Activated T-cell treated with anti-CD3 and anti-CD28 coated beads, Interleukin-2, amount 50 U/mL, for 4 hours (primary cell): ENCODE measurements around the gene FAM184B. TPM values are rescaled to one million over a fixed set of nuclear protein-coding genes. Genes with fewer than 3 reads are reported as not detected.

Source experiments
- ATAC-seq, 2 donors: fragments of 200-7000 bp; cut with Tn5 transposase; one replicate each; pipeline ENCODE4 v1.10.0; 2021
- DNase-seq: peaks from one replicate; pipeline ENCODE4 v3.0.0-alpha.2; 2020
- H3K27me3 Mint-ChIP-seq: one replicate; pipeline ENCODE4 v1.8.0; 2021; ENCODE audit warnings: low read depth, mixed read lengths
- H3K36me3 Mint-ChIP-seq: one replicate; pipeline ENCODE4 v1.8.0; 2022; ENCODE audit warnings: mixed read lengths; ENCODE audit not compliant: insufficient read depth
- H3K4me1 Mint-ChIP-seq: one replicate; pipeline ENCODE4 v1.8.0; 2021; ENCODE audit warnings: low read depth, mixed read lengths
- H3K4me3 Mint-ChIP-seq: one replicate; pipeline ENCODE4 v1.8.0; 2021; ENCODE audit warnings: mild to moderate bottlenecking, moderate library complexity, mixed read lengths
- H3K9me3 Mint-ChIP-seq: one replicate; pipeline ENCODE4 v1.8.0; 2021; ENCODE audit warnings: mixed read lengths
- total RNA-seq, 3 donors: library from RNA; stranded (reverse); gene quantifications; one replicate each; pipeline ENCODE4 v1.2.1, GENCODE V29; 2021

FAM184B gene
- total RNA-seq, 3 donors from 2014 or later: 0.03 TPM; not detected in 1

DNA sequence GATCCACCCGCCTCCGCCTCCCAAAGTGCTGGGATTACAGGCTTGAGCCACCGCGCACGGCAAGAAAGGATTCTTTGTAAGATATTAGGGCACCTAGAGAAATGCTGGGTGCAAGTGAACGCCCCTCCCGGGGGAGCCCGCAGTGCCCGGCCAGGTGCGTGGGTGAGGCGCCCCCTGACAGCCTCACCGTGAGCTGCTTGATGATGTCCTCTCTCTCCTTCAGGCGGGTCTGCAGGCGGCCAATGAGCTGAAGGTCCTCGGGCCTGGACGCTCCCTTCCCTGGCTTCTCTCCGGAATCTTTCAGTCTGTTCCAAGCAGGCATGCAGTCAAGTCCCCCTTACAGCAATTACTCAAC, 145.1 kb downstream of the FAM184B start:
- Mint-ChIP-seq H3K4me3 (no peak overlapping the region), H3K9me3 (no peaks in the 10 kb centered on the region), H3K36me3 (peaks cover 15% of the 10 kb centered on the region), H3K4me1 (no peaks in the 10 kb centered on the region), H3K27me3 (no peaks in the 10 kb centered on the region)
- ATAC-seq: no peak
- DNase-seq: no peak

DNA sequence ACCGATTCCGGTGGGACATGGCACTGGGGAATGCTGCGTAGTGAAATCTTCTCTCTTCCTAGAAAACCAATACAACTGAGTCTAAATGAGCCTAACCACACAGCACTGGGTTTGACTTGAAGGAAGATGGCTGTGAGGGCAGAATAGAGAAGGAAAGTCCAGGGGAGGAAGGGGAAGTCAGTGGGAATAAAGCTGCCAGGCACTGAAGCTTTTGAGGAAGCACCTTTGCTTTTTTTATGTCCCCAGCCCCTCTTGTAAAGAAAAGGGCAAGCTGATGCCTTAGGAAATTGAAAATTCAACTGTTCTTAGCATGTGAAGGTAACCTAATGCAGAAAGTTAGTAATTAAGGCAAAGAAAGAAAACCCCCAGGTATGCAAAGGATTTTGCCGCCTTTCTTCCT, 146.4 kb downstream of the FAM184B start:
- ATAC-seq (no peak), DNase-seq (no peak)
- H3K4me1 Mint-ChIP-seq: no peaks in the 10 kb centered on the region
- no peaks in the 10 kb centered on the region for H3K27me3 Mint-ChIP-seq
- peaks cover 15% of the 10 kb centered on the region for H3K36me3 Mint-ChIP-seq
- H3K4me3 Mint-ChIP-seq: no peak overlapping the region
- H3K9me3 Mint-ChIP-seq: no peaks in the 10 kb centered on the region

DNA sequence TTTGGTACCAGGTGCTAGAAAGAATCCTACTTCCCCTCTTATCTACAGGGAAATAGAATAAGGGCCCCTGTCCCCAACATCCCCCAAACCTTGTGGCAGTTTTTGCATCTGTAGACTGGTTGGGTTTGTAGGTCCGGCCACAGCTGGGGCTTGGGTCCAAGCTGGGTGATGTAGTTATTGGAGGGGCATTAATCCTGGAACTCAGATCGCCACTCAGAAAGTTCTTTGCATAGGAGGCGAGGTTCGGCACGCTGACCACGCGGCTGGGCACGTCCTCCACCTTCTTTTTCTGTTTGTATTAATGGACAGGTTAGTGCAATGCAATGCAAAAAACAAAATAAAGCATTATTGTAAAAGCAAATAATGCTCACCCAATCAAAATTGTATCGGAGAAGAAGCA, 147.8 kb downstream of the FAM184B start:
- peaks cover 23% of the 10 kb centered on the region for H3K36me3 Mint-ChIP-seq
- H3K27me3 Mint-ChIP-seq: no peaks in the 10 kb centered on the region
- H3K9me3 Mint-ChIP-seq: no peaks in the 10 kb centered on the region
- H3K4me3 Mint-ChIP-seq: no peak overlapping the region
- DNase-seq (no peak), ATAC-seq (no peak)
- no peaks in the 10 kb centered on the region for H3K4me1 Mint-ChIP-seq

DNA sequence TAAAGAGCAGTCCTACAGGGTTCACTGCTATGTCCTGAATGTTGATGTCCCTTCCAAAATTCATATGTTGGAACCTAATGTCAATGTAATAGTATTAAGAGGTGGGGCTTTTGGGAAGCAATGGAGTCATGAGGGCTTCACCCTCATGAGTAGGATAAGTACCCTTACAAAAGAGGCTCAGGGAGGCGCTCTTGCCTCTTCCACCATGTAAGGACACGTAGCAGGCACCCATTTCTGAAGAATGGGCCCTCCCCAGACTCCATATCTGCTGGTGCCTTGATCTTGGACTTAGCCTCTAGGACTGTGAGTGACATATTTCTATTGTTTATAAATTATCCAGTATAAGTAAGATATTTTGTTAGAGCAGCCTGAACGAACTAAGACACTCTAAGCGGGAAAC, 151.2 kb downstream of the FAM184B start:
- no peak for ATAC-seq
- Mint-ChIP-seq H3K36me3 (peaks cover 33% of the 10 kb centered on the region), H3K9me3 (no peaks in the 10 kb centered on the region), H3K4me3 (no peak overlapping the region), H3K4me1 (peaks cover 4% of the 10 kb centered on the region), H3K27me3 (no peaks in the 10 kb centered on the region)
- DNase-seq: no peak

DNA sequence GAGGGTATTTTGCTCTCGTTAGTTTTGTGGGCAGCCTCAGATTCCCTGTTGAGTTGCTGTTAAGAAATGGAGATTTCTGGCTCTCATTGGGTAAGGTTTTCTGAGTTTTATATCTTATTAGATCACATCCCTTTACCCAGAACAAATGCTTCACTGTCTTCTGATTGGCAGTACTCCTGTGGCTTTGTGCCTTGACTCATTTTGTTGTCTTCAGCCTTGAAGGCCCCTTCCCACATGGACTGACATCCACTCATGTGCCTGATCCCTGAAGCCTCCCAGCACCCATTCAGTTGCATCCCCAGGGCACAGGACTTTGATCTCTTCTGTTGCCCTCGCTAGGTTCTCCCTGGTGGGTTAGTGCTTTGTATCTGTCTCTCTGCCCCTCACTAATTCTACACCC, 156.6 kb downstream of the FAM184B start:
- H3K9me3 Mint-ChIP-seq: no peaks in the 10 kb centered on the region
- DNase-seq: no peak
- peaks cover 46% of the 10 kb centered on the region for H3K36me3 Mint-ChIP-seq
- no peaks in the 10 kb centered on the region for H3K27me3 Mint-ChIP-seq
- peaks cover 13% of the 10 kb centered on the region for H3K4me1 Mint-ChIP-seq
- H3K4me3 Mint-ChIP-seq: no peak overlapping the region
- ATAC-seq: no peak

DNA sequence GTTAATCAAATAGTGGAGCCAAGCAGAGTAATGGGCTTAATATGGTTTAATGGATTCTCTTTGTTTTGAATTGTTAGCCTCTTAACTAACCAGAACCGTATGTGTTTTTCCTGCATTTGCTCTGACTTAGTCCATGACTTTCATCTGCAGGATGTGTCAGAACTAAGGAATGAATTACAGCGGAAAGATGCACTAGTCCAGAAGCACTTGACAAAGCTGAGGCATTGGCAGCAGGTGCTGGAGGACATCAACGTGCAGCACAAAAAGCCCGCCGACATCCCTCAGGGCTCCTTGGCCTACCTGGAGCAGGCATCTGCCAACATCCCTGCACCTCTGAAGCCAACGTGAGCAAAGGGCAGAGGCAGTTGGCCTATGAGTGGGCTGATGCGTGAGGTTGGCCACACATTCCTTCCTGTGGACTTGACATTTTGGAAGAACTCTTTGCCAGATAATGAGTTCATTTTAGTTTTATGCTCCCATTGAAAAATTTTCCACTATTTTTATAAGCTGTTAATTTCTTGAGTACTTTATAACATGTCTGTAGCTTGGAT, 157.9 kb downstream of the FAM184B start:
- no peak overlapping the region for H3K4me3 Mint-ChIP-seq
- no peaks in the 10 kb centered on the region for H3K9me3 Mint-ChIP-seq
- peaks cover 47% of the 10 kb centered on the region for H3K36me3 Mint-ChIP-seq
- peaks cover 26% of the 10 kb centered on the region for H3K4me1 Mint-ChIP-seq
- DNase-seq (no peak), ATAC-seq (no peak)
- H3K27me3 Mint-ChIP-seq: no peaks in the 10 kb centered on the region

DNA sequence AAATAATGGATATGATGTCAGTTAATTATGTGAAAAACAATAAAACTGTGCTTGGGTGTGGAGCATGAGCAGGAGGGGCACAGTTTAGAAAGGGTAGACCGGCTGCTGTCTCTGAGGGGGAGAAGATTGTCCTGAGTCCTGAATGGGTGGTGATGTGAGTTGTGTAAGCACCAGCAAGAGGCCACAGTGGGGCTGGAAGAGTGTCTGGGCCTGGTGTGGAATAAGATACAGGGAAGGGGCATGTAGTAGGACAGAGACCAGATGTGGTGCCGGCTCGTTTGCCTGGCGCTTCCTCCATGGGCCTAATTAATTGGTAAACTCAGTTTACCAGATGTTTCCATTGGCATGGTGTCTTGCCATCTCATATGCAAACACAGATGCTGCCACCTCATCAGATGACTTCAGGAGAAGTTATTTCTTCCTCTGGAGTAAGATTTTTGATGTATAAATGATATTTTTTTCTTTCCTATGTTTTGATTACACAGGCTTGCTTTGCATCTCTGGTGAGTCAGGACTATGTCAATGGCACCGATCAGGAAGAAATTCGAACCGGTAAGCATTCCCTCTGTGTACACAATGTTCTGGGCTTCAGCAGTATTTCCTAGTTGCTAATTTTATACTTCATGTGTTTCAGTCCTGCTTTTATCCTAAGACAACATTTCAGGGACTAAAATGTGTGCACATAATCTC, 161.9 kb downstream of the FAM184B start:
- H3K4me1 Mint-ChIP-seq: peaks cover 44% of the 10 kb centered on the region
- H3K4me3 Mint-ChIP-seq: no peak overlapping the region
- peaks cover 38% of the 10 kb centered on the region for H3K36me3 Mint-ChIP-seq
- ATAC-seq: no peak
- H3K27me3 Mint-ChIP-seq: no peaks in the 10 kb centered on the region
- no peaks in the 10 kb centered on the region for H3K9me3 Mint-ChIP-seq
- DNase-seq: no peak

DNA sequence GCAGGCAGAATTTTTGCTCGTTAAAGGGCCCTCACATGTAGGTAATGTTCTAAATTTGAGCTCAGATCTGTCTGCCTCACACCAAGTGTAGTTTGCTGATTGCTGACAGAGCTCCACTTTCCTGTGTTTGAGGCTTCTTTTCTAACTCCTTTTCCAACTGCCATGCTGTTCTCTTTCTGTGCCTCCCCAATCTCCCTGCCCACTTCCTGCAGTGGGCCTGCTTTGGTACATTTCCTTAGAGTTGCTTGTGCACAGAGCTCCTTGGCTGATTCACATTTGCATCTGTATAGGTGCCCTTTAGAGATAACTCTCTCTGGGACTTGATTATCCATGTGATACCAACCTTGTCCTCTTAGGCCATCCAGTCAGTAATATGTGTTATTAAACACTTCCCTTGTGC, 162.5 kb downstream of the FAM184B start:
- Mint-ChIP-seq H3K27me3 (no peaks in the 10 kb centered on the region), H3K36me3 (peaks cover 32% of the 10 kb centered on the region), H3K9me3 (no peaks in the 10 kb centered on the region), H3K4me3 (no peak overlapping the region), H3K4me1 (peaks cover 42% of the 10 kb centered on the region)
- no peak for ATAC-seq
- DNase-seq: no peak

DNA sequence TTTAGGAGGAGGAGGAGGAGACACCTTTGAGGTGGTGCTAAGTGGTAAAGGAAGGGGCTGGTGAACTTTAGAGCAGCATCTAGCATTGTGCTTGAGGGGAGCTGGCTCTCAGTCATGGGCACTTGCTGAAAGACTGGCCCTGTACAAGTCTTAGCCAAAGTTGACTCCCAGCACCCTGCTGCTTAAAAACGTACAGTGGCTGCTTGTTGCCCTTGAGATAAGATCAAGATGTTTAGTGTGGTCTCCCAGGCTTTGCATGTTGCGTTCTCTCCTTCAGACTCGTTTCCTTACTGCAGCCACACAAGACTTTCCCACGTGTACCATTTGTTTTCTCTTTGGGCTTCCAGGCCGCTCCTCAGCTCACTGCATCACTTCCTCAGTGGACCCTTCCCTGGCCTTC, 165.1 kb downstream of the FAM184B start:
- Mint-ChIP-seq H3K9me3 (no peaks in the 10 kb centered on the region), H3K4me3 (peak overlapping the region; percentile 81), H3K36me3 (peaks cover 22% of the 10 kb centered on the region), H3K27me3 (no peaks in the 10 kb centered on the region), H3K4me1 (peaks cover 41% of the 10 kb centered on the region)
- DNase-seq: no peak
- ATAC-seq: no peak

DNA sequence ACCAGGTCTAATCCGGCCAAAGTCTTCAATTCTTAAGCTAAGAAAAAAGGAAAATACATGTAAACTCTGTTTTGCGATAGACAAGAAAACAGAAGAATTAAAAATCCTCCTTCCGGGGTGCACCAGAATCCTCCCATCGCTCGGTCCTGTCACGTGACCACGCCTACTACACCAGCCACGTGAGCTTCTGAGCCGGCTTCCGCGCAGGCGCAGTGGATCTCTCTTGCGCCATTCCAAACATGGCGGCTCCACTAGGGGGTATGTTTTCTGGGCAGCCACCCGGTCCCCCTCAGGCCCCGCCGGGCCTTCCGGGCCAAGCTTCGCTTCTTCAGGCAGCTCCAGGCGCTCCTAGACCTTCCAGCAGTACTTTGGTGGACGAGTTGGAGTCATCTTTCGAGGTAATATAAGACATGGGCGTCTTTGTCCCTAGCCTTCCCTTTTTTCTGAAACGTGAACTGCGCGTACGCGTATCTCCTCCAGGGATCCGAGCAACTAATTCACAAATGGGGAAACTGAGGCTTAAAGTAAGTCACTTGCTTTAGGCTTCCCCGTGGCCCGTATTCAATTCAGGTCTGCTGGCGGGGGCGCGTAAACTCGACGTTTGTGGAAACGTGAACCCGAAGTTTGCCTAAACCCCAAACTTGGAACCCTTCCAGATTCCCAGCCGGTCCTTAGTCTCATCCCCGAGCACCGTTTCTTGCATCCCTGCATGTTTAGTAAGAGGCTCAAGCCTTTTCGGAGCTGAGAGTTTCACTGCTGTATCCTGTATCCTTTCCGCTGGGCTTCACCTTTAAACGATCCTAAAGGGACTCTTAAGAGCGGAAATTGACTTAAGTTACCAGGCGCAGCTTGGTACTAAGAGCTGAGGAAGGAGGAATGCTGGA, 166.8 kb downstream of the FAM184B start, which contains the start of gene MED28:
TSS of gene MED28 (plus strand) at position 226 of the 884 bp plus-strand sequence. CDS start at position 240, 14 bp downstream.
- Mint-ChIP-seq H3K4me1 (peaks cover 38% of the 10 kb centered on the region), H3K27me3 (no peaks in the 10 kb centered on the region), H3K36me3 (peaks cover 17% of the 10 kb centered on the region), H3K9me3 (no peaks in the 10 kb centered on the region), H3K4me3 (peak within 1 kb of the TSS; percentile 97)
- DNase-seq (peak; percentile 95), ATAC-seq (peak; percentile 89 to 93)

DNA sequence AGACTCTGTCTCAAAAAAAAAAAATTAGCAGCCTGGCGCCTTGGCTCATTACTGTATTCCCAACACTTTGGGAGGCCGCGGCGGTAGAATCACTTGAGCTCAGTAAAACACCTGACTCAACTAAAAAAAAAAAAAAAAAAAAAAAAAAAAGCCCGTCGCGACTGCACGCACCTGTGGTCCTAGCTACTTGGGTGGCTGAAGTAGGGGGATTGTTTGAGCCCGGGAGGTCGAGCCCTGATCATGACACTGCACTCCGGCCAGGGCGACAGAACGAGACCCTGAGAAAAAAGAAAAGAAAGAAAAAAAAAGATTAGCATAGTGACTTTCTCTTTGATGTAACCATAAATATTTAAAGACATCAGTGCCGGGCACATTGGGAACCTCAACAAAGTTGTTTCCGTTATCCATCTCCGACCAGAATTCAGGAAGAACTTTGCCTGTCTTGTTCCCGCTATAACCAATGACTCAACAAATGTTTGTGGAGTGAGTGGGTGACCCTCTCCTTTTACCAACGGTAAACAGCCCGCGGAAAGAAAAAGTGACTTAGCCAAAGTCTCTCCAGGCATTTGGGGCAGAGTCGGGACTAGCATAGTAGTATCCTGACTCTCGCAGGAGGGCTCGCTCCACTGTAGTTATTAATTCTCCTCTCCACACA, 167.5 kb downstream of the FAM184B start:
- peaks cover 30% of the 10 kb centered on the region for H3K4me1 Mint-ChIP-seq
- H3K9me3 Mint-ChIP-seq: no peaks in the 10 kb centered on the region
- ATAC-seq (peak; percentile 59 to 67), DNase-seq (no peak)
- H3K36me3 Mint-ChIP-seq: peaks cover 9% of the 10 kb centered on the region
- H3K4me3 Mint-ChIP-seq: peak overlapping the region; percentile 97
- no peaks in the 10 kb centered on the region for H3K27me3 Mint-ChIP-seq

DNA sequence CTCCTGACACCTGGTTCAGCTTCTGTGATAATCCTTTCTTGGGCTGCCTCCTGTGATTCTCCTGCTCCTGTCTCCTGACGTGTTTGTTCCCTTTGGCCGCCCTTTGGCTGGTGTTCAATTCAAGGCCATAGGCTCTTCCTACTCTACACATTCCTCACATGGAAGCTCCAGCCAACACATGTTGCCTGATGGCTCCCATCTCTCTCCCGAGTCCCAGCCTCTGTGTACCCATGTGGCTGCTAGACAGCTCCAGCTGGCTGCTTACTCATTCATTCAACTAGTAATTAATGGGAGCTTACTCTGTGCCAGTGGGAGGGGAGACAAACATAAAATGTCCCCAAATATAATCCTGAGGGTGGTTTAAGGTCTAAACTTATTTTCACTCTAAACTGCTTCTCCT, 176.2 kb downstream of the FAM184B start:
- H3K27me3 Mint-ChIP-seq: no peaks in the 10 kb centered on the region
- DNase-seq (no peak), ATAC-seq (no peak)
- no peaks in the 10 kb centered on the region for H3K9me3 Mint-ChIP-seq
- H3K4me3 Mint-ChIP-seq: no peak overlapping the region
- peaks cover 18% of the 10 kb centered on the region for H3K36me3 Mint-ChIP-seq
- no peaks in the 10 kb centered on the region for H3K4me1 Mint-ChIP-seq

DNA sequence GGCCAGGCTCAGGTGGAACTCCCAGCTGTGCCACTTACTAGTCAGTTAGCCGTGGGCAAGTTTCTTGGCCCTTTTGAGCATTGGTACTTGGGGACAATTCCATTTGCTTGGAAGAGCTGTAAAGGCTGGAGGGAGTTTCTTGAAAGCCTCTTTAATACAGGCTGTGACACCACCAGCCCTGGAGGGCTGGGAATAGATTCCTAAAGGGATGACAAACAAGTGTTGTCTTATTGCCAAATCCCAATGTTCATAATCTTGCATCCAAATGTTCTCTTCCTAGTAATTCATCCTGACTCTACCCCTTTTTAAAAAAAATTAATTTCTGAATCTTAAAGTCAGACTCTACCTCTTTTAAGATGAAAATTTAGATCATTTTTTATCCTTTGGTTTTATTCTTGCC, 181.6 kb downstream of the FAM184B start:
- Mint-ChIP-seq H3K4me3 (no peak overlapping the region), H3K9me3 (no peaks in the 10 kb centered on the region), H3K27me3 (no peaks in the 10 kb centered on the region), H3K36me3 (peaks cover 28% of the 10 kb centered on the region), H3K4me1 (no peaks in the 10 kb centered on the region)
- DNase-seq (no peak), ATAC-seq (no peak)

DNA sequence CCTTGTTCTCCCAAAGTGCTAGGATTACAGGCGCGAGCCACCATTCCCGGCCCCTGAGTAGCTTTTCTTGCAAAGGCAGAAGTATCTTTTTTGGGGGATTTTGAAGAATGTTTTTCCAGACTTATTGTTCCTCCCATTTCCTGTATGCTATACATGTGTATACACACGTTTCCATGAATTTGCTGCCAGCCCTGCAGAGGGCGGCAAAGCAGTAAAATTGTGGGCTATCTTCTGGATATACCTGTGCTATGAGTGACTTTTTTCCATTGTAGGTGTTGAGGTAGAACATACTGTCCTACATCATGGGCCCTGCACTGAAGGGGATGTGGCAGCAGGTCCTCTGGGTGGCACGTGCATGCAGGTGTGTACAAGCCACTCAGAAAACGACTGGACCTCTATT, 183.9 kb downstream of the FAM184B start:
- peaks cover 32% of the 10 kb centered on the region for H3K36me3 Mint-ChIP-seq
- no peak overlapping the region for H3K4me3 Mint-ChIP-seq
- H3K4me1 Mint-ChIP-seq: peaks cover 2% of the 10 kb centered on the region
- DNase-seq: no peak
- H3K9me3 Mint-ChIP-seq: no peaks in the 10 kb centered on the region
- ATAC-seq: no peak
- H3K27me3 Mint-ChIP-seq: no peaks in the 10 kb centered on the region
